Caco-2 (cell line): ENCODE measurements around the gene BTBD16. TPM values are rescaled to one million over a fixed set of nuclear protein-coding genes. Genes with fewer than 3 reads are reported as not detected.

Experiments used
- BruUV-seq: library from RNA; stranded (reverse); fragments of 400-500 nt; replicated peaks from 2 replicates; lab custom pipeline; 2021; lab: Mats Ljungman, UMichigan
- CTCF ChIA-PET: fragments of 300-600 bp; sonication (Branson Sonifier 250); formaldehyde crosslinking; loops from one replicate; lab custom pipeline; 2022; ENCODE audit warnings: antibody characterized with exemption; lab: Charles Lee
- POLR2A ChIA-PET: fragments of 300-600 bp; sonication (Branson Sonifier 250); formaldehyde crosslinking; loops from one replicate; lab custom pipeline; 2022; ENCODE audit warnings: antibody characterized with exemption; lab: Charles Lee
- DNase-seq, 2 experiments: peaks; one replicate each; pipeline versions ENCODE4 v3.0.0 to v3.0.0-alpha.2; 2020 to 2022
- H3K27me3 ChIP-seq: replicated peaks from 2 replicates; pipeline ENCODE4 v1.6.0; 2011; ENCODE audit warnings: low read length; ENCODE audit not compliant: control insufficient read depth, insufficient read depth
- H3K36me3 ChIP-seq: 2 replicates; pipeline ENCODE4 v1.5.1; 2011; ENCODE audit warnings: low read length; ENCODE audit not compliant: control insufficient read depth, insufficient read depth
- H3K4me1 ChIP-seq: fragments of 250-450 bp; sonication (Bioruptor Pico); 2 replicates; pipeline ENCODE4 v1.5.1; 2020; ENCODE audit warnings: mild to moderate bottlenecking
- H3K4me3 ChIP-seq: 2 replicates; pipeline ENCODE4 v1.5.1; 2011; ENCODE audit warnings: low read depth, mild to moderate bottlenecking, control low read depth, low read length
- H3K9me3 ChIP-seq: fragments of 250-450 bp; sonication (Bioruptor Pico); 2 replicates; pipeline ENCODE4 v1.5.1; 2020; ENCODE audit warnings: mild to moderate bottlenecking, moderate library complexity
- H3K27ac Mint-ChIP-seq: one replicate; pipeline ENCODE4 v1.8.0; 2022; ENCODE audit warnings: mixed read lengths; ENCODE audit not compliant: unreplicated experiment
- H3K27me3 Mint-ChIP-seq: one replicate; pipeline ENCODE4 v1.8.0; 2022; ENCODE audit warnings: mixed read lengths; ENCODE audit not compliant: insufficient read depth, unreplicated experiment
- H3K36me3 Mint-ChIP-seq: one replicate; pipeline ENCODE4 v1.8.0; 2022; ENCODE audit warnings: mild to moderate bottlenecking, mixed read lengths; ENCODE audit not compliant: insufficient read depth, unreplicated experiment
- H3K4me1 Mint-ChIP-seq: one replicate; pipeline ENCODE4 v1.8.0; 2022; ENCODE audit warnings: low read depth, mixed read lengths; ENCODE audit not compliant: unreplicated experiment
- H3K4me3 Mint-ChIP-seq: one replicate; pipeline ENCODE4 v1.8.0; 2022; ENCODE audit warnings: mild to moderate bottlenecking, moderate library complexity, mixed read lengths; ENCODE audit not compliant: unreplicated experiment
- H3K9me3 Mint-ChIP-seq: one replicate; pipeline ENCODE4 v1.8.0; 2022; ENCODE audit warnings: mixed read lengths; ENCODE audit not compliant: unreplicated experiment
- intact Hi-C: fragments of 100-400 bp; cut with micrococcal nuclease; formaldehyde crosslinking; loops from one replicate; pipeline ENCODE4 v1.10.0; 2022; ENCODE audit not compliant: unreplicated experiment
- total RNA-seq: library from RNA; stranded (reverse); gene quantifications from 2 replicates; pipeline ENCODE4 v1.2.3, GENCODE V29; 2022
- TF ChIP-seq, protein P1 (sequence below), 2 experiments: fragments of 200-600 bp in 1 of 2; IDR thresholded peaks; 1 replicate in 1 of 2; 2 replicates in 1 of 2; pipeline versions ENCODE4 v1.5.1 to v1.8.0; 2011 to 2022; ENCODE audit warnings: antibody characterized with exemption in 1 of 2, control low read depth in 1 of 2, inconsistent platforms in 1 of 2, low read depth in 1 of 2, low read length in 1 of 2, mild to moderate bottlenecking in 1 of 2, moderate library complexity in 1 of 2; ENCODE audit not compliant: insufficient read depth in 1 of 2, severe bottlenecking in 1 of 2, unreplicated experiment in 1 of 2

The BTBD16 gene
- total RNA-seq, 1 experiment from 2014 or later: not detected

- no peak for DNase-seq
- no peaks in the 10 kb centered on the region for H3K27me3 Mint-ChIP-seq
- H3K36me3 ChIP-seq: peaks cover 3% of the 10 kb centered on the region
- BruUV-seq: no TSS peak
- TF ChIP-seq, protein P1, sequence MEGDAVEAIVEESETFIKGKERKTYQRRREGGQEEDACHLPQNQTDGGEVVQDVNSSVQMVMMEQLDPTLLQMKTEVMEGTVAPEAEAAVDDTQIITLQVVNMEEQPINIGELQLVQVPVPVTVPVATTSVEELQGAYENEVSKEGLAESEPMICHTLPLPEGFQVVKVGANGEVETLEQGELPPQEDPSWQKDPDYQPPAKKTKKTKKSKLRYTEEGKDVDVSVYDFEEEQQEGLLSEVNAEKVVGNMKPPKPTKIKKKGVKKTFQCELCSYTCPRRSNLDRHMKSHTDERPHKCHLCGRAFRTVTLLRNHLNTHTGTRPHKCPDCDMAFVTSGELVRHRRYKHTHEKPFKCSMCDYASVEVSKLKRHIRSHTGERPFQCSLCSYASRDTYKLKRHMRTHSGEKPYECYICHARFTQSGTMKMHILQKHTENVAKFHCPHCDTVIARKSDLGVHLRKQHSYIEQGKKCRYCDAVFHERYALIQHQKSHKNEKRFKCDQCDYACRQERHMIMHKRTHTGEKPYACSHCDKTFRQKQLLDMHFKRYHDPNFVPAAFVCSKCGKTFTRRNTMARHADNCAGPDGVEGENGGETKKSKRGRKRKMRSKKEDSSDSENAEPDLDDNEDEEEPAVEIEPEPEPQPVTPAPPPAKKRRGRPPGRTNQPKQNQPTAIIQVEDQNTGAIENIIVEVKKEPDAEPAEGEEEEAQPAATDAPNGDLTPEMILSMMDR (IDR thresholded peaks at IDR 0.05; ENCODE audit: insufficient read depth in 1 of 2, low read depth in 1 of 2, low read length in 1 of 2, severe bottlenecking in 1 of 2, unreplicated experiment in 1 of 2): no peak
- no peak overlapping the region for H3K4me3 ChIP-seq
- H3K36me3 Mint-ChIP-seq: peaks cover 52% of the 10 kb centered on the region
- H3K27me3 ChIP-seq: no peaks in the 10 kb centered on the region
- H3K4me1 Mint-ChIP-seq: peaks cover 5% of the 10 kb centered on the region
- ChIA-PET CTCF (interaction anchor here (2.6 kb wide), 1 partner anchor 9 kb away, joined by 17 read pairs; no protein-coding TSS in a partner anchor), POLR2A (interaction anchor here (0.7 kb wide), 1 partner anchor 202 kb away, joined by 11 read pairs; no protein-coding TSS in a partner anchor)
- H3K9me3 ChIP-seq: peaks cover 6% of the 10 kb centered on the region
- intact Hi-C loops: no loop called here
- H3K9me3 Mint-ChIP-seq: peaks cover 15% of the 10 kb centered on the region
- H3K27ac Mint-ChIP-seq: no peak overlapping the region
- peaks cover under 1% of the 10 kb centered on the region; the same call in 1 of the 2 replicates for H3K4me1 ChIP-seq
- H3K4me3 Mint-ChIP-seq: no peak overlapping the region
Observed at GRCh38 chr10:122258136-122259074, 12.7 kb upstream of the BTBD16 start.

DNA sequence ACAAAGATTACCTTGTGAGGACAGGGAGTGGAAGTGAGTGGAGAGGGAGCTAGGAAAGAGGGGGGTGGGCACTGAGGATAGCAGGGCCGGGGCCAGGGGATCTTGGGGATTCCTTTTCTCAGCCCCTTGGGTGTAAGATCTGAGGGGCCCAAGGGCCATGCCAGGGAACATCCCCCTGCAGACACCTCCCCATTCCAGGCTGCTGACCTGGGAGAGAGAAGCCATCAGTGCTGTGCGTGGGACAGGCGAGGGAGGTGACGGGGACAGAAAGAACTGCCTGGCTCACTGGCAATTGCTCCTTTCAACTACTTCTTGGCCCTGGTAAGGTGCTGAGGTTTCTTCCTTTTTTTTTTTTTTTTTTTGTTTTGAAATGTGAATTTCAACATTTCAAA lies 12.0 kb upstream of the BTBD16 start:
- ChIA-PET CTCF (interaction anchor here (0.5 to 2.6 kb wide), 2 partner anchors 9 to 1121 kb away, joined by 3 to 17 read pairs; no protein-coding TSS in a partner anchor), POLR2A (interaction anchor here (0.7 kb wide), 1 partner anchor 202 kb away, joined by 11 read pairs; no protein-coding TSS in a partner anchor)
- Mint-ChIP-seq H3K27ac (no peak overlapping the region), H3K4me1 (peaks cover 12% of the 10 kb centered on the region), H3K27me3 (no peaks in the 10 kb centered on the region), H3K4me3 (no peak overlapping the region), H3K36me3 (peaks cover 52% of the 10 kb centered on the region), H3K9me3 (peaks cover 18% of the 10 kb centered on the region)
- no peaks in the 10 kb centered on the region for H3K27me3 ChIP-seq
- H3K36me3 ChIP-seq: peaks cover 3% of the 10 kb centered on the region
- TF ChIP-seq, protein P1 (IDR thresholded peaks at IDR 0.05; ENCODE audit: insufficient read depth in 1 of 2, low read depth in 1 of 2, low read length in 1 of 2, severe bottlenecking in 1 of 2, unreplicated experiment in 1 of 2): no peak
- no peak for DNase-seq
- BruUV-seq: no TSS peak
- H3K4me1 ChIP-seq: peaks cover 7% of the 10 kb centered on the region
- intact Hi-C loops: no loop called here
- no peak overlapping the region for H3K4me3 ChIP-seq
- peaks cover 6% of the 10 kb centered on the region for H3K9me3 ChIP-seq

DNA sequence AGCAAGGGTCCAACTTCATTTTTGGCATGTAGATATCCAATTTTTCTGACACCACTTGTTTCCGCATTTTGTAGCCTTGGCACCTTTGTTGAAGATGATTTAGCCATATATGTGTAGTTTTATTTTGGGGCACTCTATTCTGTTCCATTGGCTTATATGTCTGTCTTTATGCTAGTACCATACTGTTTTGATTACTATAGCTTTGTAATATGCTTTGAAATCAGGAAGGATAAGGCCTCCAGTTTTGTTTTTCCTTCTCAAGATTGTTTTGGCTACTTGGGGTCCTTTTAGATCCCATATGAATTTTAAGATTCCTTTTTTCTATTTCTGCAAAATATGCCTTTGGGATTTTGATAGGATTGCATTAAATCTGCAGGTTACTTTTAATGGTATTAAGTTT lies 9.5 kb upstream of the BTBD16 start:
- DNase-seq: no peak
- intact Hi-C loops: no loop called here
- Histone ChIP-seq H3K27me3 (no peaks in the 10 kb centered on the region), H3K4me3 (no peak overlapping the region), H3K36me3 (no peaks in the 10 kb centered on the region; the same call in 1 of the 2 replicates), H3K4me1 (peaks cover 30% of the 10 kb centered on the region), H3K9me3 (peaks cover 6% of the 10 kb centered on the region)
- Mint-ChIP-seq H3K4me1 (peaks cover 32% of the 10 kb centered on the region), H3K36me3 (peaks cover 55% of the 10 kb centered on the region), H3K27me3 (no peaks in the 10 kb centered on the region), H3K27ac (no peak overlapping the region), H3K4me3 (no peak overlapping the region), H3K9me3 (peaks cover 18% of the 10 kb centered on the region)
- CTCF ChIA-PET: no interaction called here
- TF ChIP-seq, protein P1 (IDR thresholded peaks at IDR 0.05; ENCODE audit: insufficient read depth in 1 of 2, low read depth in 1 of 2, low read length in 1 of 2, severe bottlenecking in 1 of 2, unreplicated experiment in 1 of 2): no peak
- POLR2A ChIA-PET: no interaction called here
- BruUV-seq: no TSS peak
